GM10847 (cell line): ENCODE results near the gene PMM1.

ENCODE experiments used
- POLR2A ChIP-seq: IDR thresholded peaks from 2 replicates; pipeline ENCODE4 v1.6.1; 2011; ENCODE audit not compliant: insufficient read length; ENCODE audit errors: extremely low read depth

Gene PMM1

GRCh38 chr22:41530890-41531714, 58.5 kb downstream of the PMM1 start:
- no peak for TF ChIP-seq POLR2A

GRCh38 chr22:41528938-41529561, 60.6 kb downstream of the PMM1 start:
- TF ChIP-seq POLR2A: no peak

GRCh38 chr22:41528132-41528766, 61.4 kb downstream of the PMM1 start:
- no peak for TF ChIP-seq POLR2A
